ENCODE measurements around the gene ZNF326. TPM values are rescaled to one million over a fixed set of nuclear protein-coding genes. Genes with fewer than 3 reads are reported as not detected.

Gene ZNF326
- total RNA-seq, 1 donor from 2014 or later, result 12.8 TPM

DNA sequence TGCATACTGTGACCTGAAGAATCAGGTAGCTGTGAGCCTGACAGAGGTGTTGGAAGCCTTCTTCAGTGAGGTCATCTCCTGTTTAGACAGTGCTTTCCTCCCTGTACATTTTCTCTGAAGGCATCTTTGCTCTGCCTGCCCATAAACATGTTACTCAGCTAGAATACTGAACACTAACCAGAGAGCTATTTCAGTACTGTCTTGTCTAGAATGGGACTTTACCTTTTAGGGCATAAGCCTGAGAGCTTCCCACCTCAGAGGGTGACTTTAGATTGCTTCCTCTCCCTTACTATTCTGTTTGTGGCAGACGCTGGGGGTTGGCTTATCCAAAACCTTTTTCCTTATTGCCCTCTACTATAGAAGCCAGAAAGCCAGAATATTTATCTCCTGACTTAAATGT lies 23.3 kb upstream of the ZNF326 start:
- no peak overlapping the region for H3K27ac ChIP-seq
- intact Hi-C loops (cut with DNase I), result no loop called here

DNA sequence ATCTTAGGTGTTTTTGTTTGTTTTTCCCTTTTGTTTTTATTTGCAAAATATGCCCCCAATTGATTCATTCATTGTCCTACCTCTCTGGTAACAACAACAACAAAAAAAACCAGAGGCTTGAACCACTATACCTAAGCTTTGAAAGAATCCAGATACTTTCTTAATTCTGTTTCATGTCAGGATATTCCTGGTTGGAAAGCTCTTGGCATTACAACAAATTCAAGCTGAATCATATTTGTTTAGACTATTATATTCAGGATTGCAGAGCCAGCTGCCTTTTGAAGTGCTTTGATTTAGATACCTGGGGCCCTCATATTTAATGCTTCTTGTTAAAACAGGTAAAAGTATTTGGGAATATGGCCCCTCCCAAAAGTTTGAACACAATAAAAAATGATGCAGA lies 22.9 kb upstream of the ZNF326 start:
- intact Hi-C loops (cut with DNase I), result no loop called here
- Histone ChIP-seq H3K36me3 (no peaks in the 10 kb centered on the region), H3K4me1 (no peaks in the 10 kb centered on the region), H3K9me3 (no peaks in the 10 kb centered on the region), H3K27me3 (no peaks in the 10 kb centered on the region), H3K27ac (no peak overlapping the region), H3K4me3 (no peak overlapping the region)
- DNase-seq (ENCODE audit: extremely low spot score in 2 of 2), result no peak
- TF ChIP-seq POLR2AphosphoS5 (IDR thresholded peaks at IDR 0.05; ENCODE audit: insufficient read depth in 1 of 2, low read depth in 1 of 2) (no peak), POLR2A (IDR thresholded peaks at IDR 0.05) (no peak)
- TF ChIP-seq, protein P1, sequence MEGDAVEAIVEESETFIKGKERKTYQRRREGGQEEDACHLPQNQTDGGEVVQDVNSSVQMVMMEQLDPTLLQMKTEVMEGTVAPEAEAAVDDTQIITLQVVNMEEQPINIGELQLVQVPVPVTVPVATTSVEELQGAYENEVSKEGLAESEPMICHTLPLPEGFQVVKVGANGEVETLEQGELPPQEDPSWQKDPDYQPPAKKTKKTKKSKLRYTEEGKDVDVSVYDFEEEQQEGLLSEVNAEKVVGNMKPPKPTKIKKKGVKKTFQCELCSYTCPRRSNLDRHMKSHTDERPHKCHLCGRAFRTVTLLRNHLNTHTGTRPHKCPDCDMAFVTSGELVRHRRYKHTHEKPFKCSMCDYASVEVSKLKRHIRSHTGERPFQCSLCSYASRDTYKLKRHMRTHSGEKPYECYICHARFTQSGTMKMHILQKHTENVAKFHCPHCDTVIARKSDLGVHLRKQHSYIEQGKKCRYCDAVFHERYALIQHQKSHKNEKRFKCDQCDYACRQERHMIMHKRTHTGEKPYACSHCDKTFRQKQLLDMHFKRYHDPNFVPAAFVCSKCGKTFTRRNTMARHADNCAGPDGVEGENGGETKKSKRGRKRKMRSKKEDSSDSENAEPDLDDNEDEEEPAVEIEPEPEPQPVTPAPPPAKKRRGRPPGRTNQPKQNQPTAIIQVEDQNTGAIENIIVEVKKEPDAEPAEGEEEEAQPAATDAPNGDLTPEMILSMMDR (IDR thresholded peaks at IDR 0.05), result no peak

More for the DNA sequence above, 23.3 kb upstream of the ZNF326 start:
- Histone ChIP-seq H3K4me3 (no peak overlapping the region), H3K27me3 (no peaks in the 10 kb centered on the region), H3K9me3 (no peaks in the 10 kb centered on the region), H3K4me1 (no peaks in the 10 kb centered on the region), H3K36me3 (no peaks in the 10 kb centered on the region)
- DNase-seq (ENCODE audit: extremely low spot score in 2 of 2), result no peak
- TF ChIP-seq, protein P1 (IDR thresholded peaks at IDR 0.05), result no peak
- no peak for TF ChIP-seq POLR2AphosphoS5 (IDR thresholded peaks at IDR 0.05; ENCODE audit: insufficient read depth in 1 of 2, low read depth in 1 of 2)
- no peak for TF ChIP-seq POLR2A (IDR thresholded peaks at IDR 0.05)

DNA sequence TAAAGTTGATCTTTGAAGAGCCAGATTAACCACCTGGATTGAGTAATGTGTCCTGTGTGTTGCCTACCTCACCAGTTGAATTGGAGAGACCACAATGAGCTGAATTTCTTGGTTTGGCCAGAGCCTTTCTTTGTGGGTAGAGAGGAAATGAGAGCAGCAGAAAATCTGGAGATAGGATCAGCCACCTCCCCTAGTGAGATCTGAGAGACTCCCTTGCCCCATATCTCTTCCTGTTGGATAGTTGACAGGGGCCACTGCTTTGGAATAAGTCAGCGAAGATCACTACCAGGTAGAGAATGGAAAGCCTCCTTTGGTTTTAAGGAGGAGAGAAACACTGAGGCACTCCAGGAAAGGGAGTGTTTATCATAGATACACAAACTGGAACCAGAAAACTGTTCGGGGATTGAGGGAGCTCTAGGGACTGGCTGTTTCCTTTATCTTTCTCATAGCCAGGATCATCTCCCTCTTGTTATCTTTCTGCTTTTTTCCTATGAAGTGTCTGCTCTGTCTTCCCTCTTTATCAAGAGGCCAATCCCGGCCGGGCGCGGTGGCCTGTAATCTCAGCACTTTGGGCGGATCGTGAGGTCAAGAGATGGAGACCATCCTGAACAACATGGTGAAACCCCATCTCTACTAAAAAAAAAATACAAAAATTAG lies 21.3 kb upstream of the ZNF326 start:
- TF ChIP-seq, protein P1 (IDR thresholded peaks at IDR 0.05), result no peak
- TF ChIP-seq POLR2AphosphoS5 (IDR thresholded peaks at IDR 0.05; ENCODE audit: insufficient read depth in 1 of 2, low read depth in 1 of 2), result no peak
- TF ChIP-seq POLR2A (IDR thresholded peaks at IDR 0.05), result no peak
- Histone ChIP-seq H3K27me3 (no peaks in the 10 kb centered on the region), H3K4me1 (no peaks in the 10 kb centered on the region), H3K9me3 (no peaks in the 10 kb centered on the region), H3K4me3 (no peak overlapping the region), H3K27ac (no peak overlapping the region), H3K36me3 (no peaks in the 10 kb centered on the region)
- intact Hi-C loops (cut with DNase I), result no loop called here
- DNase-seq (ENCODE audit: extremely low spot score in 2 of 2), result no peak

DNA sequence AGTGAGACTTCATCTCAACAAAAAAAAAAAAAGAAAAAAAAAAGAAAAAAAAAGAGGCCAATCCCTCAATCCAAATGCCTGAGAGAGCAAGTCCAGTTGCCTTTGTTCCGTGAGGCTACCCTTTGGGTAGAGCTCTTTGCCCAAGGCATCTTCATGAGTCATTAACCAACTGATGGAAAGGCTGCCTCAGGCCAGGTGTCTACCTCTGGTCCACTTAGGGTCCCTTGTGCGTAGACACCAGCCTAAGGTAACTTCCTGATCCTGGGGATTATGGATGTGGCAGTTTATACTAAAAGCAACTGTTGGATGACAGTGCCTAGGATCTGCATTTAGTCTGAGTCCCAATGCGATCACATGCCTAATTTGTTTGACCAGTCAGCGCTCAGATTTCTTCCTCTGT lies 20.7 kb upstream of the ZNF326 start:
- no peak overlapping the region for H3K4me3 ChIP-seq
- DNase-seq (ENCODE audit: extremely low spot score in 2 of 2), result no peak
- TF ChIP-seq POLR2AphosphoS5 (IDR thresholded peaks at IDR 0.05; ENCODE audit: insufficient read depth in 1 of 2, low read depth in 1 of 2), result no peak
- TF ChIP-seq, protein P1 (IDR thresholded peaks at IDR 0.05), result no peak
- no peaks in the 10 kb centered on the region for H3K4me1 ChIP-seq
- intact Hi-C loops (cut with DNase I), result no loop called here
- no peak overlapping the region for H3K27ac ChIP-seq
- H3K27me3 ChIP-seq, result no peaks in the 10 kb centered on the region
- no peaks in the 10 kb centered on the region for H3K9me3 ChIP-seq
- H3K36me3 ChIP-seq, result no peaks in the 10 kb centered on the region

DNA sequence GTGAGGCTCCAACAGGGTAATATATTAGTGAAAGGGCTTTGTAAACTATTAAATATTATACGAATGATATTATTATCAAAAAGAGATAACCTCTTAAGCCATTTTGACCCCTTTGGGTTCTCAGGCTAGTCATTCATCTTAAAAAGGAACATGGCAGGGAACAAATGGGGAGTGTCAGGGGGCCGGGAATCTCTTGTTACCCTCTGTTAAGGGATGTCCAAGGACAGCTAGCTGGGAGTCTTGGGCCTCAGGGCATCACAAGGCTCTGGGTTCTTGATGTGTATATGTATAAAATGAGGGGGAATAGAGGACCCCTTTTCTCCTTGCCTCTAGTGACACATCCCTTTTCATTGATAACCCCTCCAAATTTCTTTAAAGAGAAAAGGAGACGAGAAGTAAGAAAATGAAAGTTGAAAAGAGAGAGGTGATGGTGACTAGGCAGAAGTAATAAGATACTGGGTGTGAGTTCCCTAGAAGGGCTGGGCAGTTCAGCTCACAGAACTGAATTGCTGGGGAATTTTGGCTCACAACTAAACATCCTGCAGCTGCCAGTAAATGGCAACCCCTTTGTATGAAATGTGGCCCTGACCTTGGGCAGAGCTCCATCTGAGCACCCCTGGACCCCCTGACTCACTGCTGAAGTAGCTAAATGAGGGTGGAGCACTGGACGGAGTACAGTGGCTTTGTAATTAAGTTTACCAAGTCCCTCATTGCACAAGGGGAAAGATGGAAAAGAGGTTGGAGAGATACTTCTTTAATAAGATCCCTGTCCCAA lies 20.0 kb upstream of the ZNF326 start:
- Histone ChIP-seq H3K27ac (no peak overlapping the region), H3K4me1 (no peaks in the 10 kb centered on the region), H3K27me3 (no peaks in the 10 kb centered on the region), H3K36me3 (no peaks in the 10 kb centered on the region), H3K9me3 (no peaks in the 10 kb centered on the region), H3K4me3 (no peak overlapping the region)
- TF ChIP-seq, protein P1 (IDR thresholded peaks at IDR 0.05), result no peak
- TF ChIP-seq POLR2A (IDR thresholded peaks at IDR 0.05) (no peak), POLR2AphosphoS5 (IDR thresholded peaks at IDR 0.05; ENCODE audit: insufficient read depth in 1 of 2, low read depth in 1 of 2) (no peak)
- intact Hi-C loops (cut with DNase I), result no loop called here
- DNase-seq (ENCODE audit: extremely low spot score in 2 of 2), result no peak
